ENCODE data around the gene PDAP1. TPM values are rescaled to one million over a fixed set of nuclear protein-coding genes. Genes with fewer than 3 reads are reported as not detected.

Gene PDAP1
- total and polyA plus RNA-seq, 9 of the 15 experiments (the other 6 are each of a cell fraction or from before 2014, with no cell fraction given) = 10.2 to 315 (median 129) TPM

- TF ChIP-seq E4F1 (CRISPR knock-in tag; IDR thresholded peaks at IDR 0.05; ENCODE audit: borderline replicate concordance) (no peak), NFE2L1 (tag; IDR thresholded peaks at IDR 0.05; ENCODE audit: borderline replicate concordance, low read depth) (no peak), SFPQ (IDR thresholded peaks at IDR 0.05; ENCODE audit: low read depth, low read length) (no peak), ARID3A (IDR thresholded peaks at IDR 0.05; ENCODE audit: borderline replicate concordance, low read depth, low read length) (0 out of 2 replicates have a peak, but pooled peaks have one; percentile 18), MBD2 (IDR thresholded peaks at IDR 0.05; ENCODE audit: borderline replicate concordance, low read depth) (no peak), MBD1 (CRISPR knock-in tag; IDR thresholded peaks at IDR 0.05) (no peak), ZNF609 (CRISPR knock-in tag; IDR thresholded peaks at IDR 0.05; ENCODE audit: borderline replicate concordance) (peak; percentile 45; the same call in 1 of the 2 replicates), HCFC1 (IDR thresholded peaks at IDR 0.05; ENCODE audit: low read depth, low read length) (peak; percentile 86), GABPB2 (CRISPR knock-in tag; conservative IDR thresholded peaks at IDR 0.05) (no peak)
Observed at GRCh38 chr7:99438573-99439480, 30.4 kb upstream of the PDAP1 start, which contains the start of the genes CPSF4 and PTCD1 (continued).

Measured in K562 (cell line).